Neuronal stem cell (in vitro differentiated cells): ENCODE results near the gene MYBPC2.

Experiments
- DNase-seq: peaks from one replicate; pipeline ENCODE4 v3.0.0-alpha.2; 2013; ENCODE audit warnings: low spot score
- H2AFZ ChIP-seq: one replicate; pipeline ENCODE4 v1.6.1; 2013; ENCODE audit warnings: mild to moderate bottlenecking, low read length, inconsistent platforms
- H2AK5ac ChIP-seq: 2 replicates; pipeline ENCODE4 v1.6.1; 2013; ENCODE audit warnings: low read depth, mild to moderate bottlenecking, inconsistent platforms, low read length, moderate library complexity, mixed read lengths
- H2BK120ac ChIP-seq: 2 replicates; pipeline ENCODE4 v1.6.1; 2013; ENCODE audit warnings: low read depth, mild to moderate bottlenecking, inconsistent platforms, low read length, moderate library complexity, mixed read lengths
- H2BK12ac ChIP-seq: one replicate; pipeline ENCODE4 v1.6.1; 2013; ENCODE audit warnings: low read length, inconsistent platforms
- H2BK15ac ChIP-seq: 2 replicates; pipeline ENCODE4 v1.6.1; 2013; ENCODE audit warnings: mild to moderate bottlenecking, low read length, inconsistent platforms, mixed read lengths
- H2BK5ac ChIP-seq: one replicate; pipeline ENCODE4 v1.6.1; 2013; ENCODE audit warnings: inconsistent platforms, mild to moderate bottlenecking, low read length, moderate library complexity
- H3K14ac ChIP-seq: one replicate; pipeline ENCODE4 v1.6.1; 2013; ENCODE audit warnings: low read length, inconsistent platforms
- H3K18ac ChIP-seq: 2 replicates; pipeline ENCODE4 v1.6.1; 2013; ENCODE audit warnings: low read length, inconsistent platforms
- H3K23ac ChIP-seq: 2 replicates; pipeline ENCODE4 v1.6.1; 2013; ENCODE audit warnings: low read depth, mild to moderate bottlenecking, mixed read lengths, low read length, inconsistent platforms; ENCODE audit not compliant: poor library complexity
- H3K27ac ChIP-seq: replicated peaks from 3 replicates; pipeline ENCODE4 v1.5.1; 2013; ENCODE audit warnings: low read length, inconsistent platforms
- H3K27me3 ChIP-seq, 3 experiments: 2 replicates each; pipeline ENCODE4 v1.6.1; 2013; ENCODE audit warnings: low read length in 3 of 3, mild to moderate bottlenecking in 2 of 3, inconsistent platforms in 1 of 3, low read depth in 1 of 3, mixed read lengths in 1 of 3, moderate library complexity in 1 of 3; ENCODE audit not compliant: control insufficient read depth in 3 of 3, insufficient read depth in 3 of 3
- H3K36me3 ChIP-seq, 2 donors: replicated peaks in 1 of 2; 2 replicates each; pipeline ENCODE4 v1.6.1; 2013; ENCODE audit warnings: low read length in 2 of 2; ENCODE audit not compliant: control insufficient read depth in 2 of 2, insufficient read depth in 2 of 2
- H3K4ac ChIP-seq: 2 replicates; pipeline ENCODE4 v1.6.1; 2013; ENCODE audit warnings: inconsistent platforms, mild to moderate bottlenecking, low read length, moderate library complexity
- H3K4me1 ChIP-seq, 2 donors: 1 replicate in 1 of 2; 2 replicates in 1 of 2; pipeline ENCODE4 v1.6.1; 2013; ENCODE audit warnings: low read length in 2 of 2, low read depth in 1 of 2; ENCODE audit not compliant: control insufficient read depth in 2 of 2, insufficient read depth in 1 of 2
- H3K4me2 ChIP-seq: one replicate; pipeline ENCODE4 v1.6.1; 2013; ENCODE audit warnings: mild to moderate bottlenecking, low read length, inconsistent platforms; ENCODE audit not compliant: insufficient read depth, poor library complexity, severe bottlenecking
- H3K4me3 ChIP-seq, 2 donors: 2 replicates each; pipeline ENCODE4 v1.5.1; 2013; ENCODE audit warnings: low read length in 2 of 2, mild to moderate bottlenecking in 2 of 2, inconsistent platforms in 1 of 2, moderate library complexity in 1 of 2
- H3K79me1 ChIP-seq: one replicate; pipeline ENCODE4 v1.6.1; 2013; ENCODE audit warnings: low read depth, mild to moderate bottlenecking, inconsistent platforms, low read length, moderate library complexity
- H3K9ac ChIP-seq: one replicate; pipeline ENCODE4 v1.6.1; 2013; ENCODE audit warnings: mild to moderate bottlenecking, low read depth, low read length, inconsistent platforms; ENCODE audit not compliant: poor library complexity
- H3K9me3 ChIP-seq, 2 donors: replicated peaks in 1 of 2; 2 replicates each; pipeline versions ENCODE3 to v1.6.1; 2013; ENCODE audit warnings: low read length in 2 of 2, mild to moderate bottlenecking in 2 of 2, inconsistent platforms in 1 of 2, low read depth in 1 of 2, mixed read lengths in 1 of 2, moderate library complexity in 1 of 2; ENCODE audit not compliant: control insufficient read depth in 2 of 2, insufficient read depth in 1 of 2
- H4K8ac ChIP-seq: one replicate; pipeline ENCODE4 v1.6.1; 2013; ENCODE audit warnings: low read depth, mild to moderate bottlenecking, inconsistent platforms, low read length, moderate library complexity
- H4K91ac ChIP-seq: one replicate; pipeline ENCODE4 v1.6.1; 2013; ENCODE audit warnings: low read length, low read depth, mild to moderate bottlenecking, inconsistent platforms; ENCODE audit not compliant: poor library complexity
- WGBS, 2 donors: extraction: QIAGEN DNeasy Blood & Tissue Kit; methylation state at CpG; one replicate each; pipeline ENCODE4 v1.1.7; 2013; ENCODE audit warnings: missing lambda C conversion rate in 2 of 2, mixed read lengths in 1 of 2; ENCODE audit not compliant: insufficient read length in 2 of 2, insufficient replicate concordance in 1 of 2; ENCODE audit errors: extremely low coverage in 2 of 2; 5-methylcytosine and 5-hydroxymethylcytosine counted together

MYBPC2 gene

DNA sequence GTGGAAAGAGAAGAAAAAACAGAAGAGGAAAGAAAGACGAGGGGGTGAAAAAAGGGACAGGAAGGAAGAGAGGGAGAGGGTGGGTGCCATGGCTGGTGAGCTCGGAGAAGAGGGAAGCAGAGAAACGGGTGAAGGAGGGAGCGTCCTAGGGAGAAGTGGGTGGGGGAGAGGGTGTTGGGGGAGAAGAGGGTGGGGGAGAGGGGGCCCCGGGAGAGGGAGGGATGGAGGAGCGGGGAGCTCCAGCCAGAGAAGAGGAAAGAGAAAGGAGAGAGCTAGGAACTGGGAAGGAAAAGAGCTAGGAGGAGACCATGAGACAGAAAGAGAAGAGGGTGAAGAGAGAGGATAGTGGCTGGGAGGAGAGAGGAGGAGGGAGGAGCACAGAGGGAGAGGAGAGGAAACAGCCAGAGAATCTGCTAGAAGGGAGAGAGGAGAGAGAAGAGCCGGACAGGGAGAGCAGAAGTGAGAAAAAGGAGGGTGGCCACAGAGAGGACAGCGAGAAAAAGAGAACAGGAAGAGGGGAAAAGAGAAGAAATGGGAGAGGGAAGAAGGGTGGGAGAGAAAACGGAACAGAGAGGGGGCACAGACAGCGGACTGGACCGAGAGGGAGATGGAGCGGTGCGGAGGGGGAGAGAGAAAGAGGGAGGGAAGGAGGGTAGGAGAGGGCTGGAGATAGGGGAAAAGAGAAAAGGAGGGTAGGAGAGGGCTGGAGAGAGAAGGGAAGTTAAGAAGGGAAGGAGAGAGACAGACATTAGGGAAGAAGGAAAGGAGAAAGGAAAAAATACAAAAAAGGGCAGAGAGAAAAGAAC lies 55.9 kb downstream of the MYBPC2 start:
- H2BK120ac ChIP-seq, result no peak overlapping the region
- H4K91ac ChIP-seq, result no peak overlapping the region
- H2AFZ ChIP-seq, result no peak overlapping the region
- H3K4me1 ChIP-seq, result peaks cover 20 to 21% of the 10 kb centered on the region in 2 donors
- peaks cover 0 to 55% (median 6%) of the 10 kb centered on the region in 3 experiments for H3K27me3 ChIP-seq
- H3K4ac ChIP-seq, result no peak overlapping the region
- peak overlapping the region; percentile 45 for H3K4me2 ChIP-seq
- H3K23ac ChIP-seq, result no peak overlapping the region
- peak overlapping the region; percentile 4 for H2AK5ac ChIP-seq
- no peaks in the 10 kb centered on the region for H3K79me1 ChIP-seq
- H2BK12ac ChIP-seq, result no peak overlapping the region
- no peak overlapping the region for H3K4me3 ChIP-seq
- peaks cover 16 to 27% of the 10 kb centered on the region in 2 donors for H3K9me3 ChIP-seq
- no peak overlapping the region for H3K9ac ChIP-seq
- peaks cover 0 to 6% of the 10 kb centered on the region in 2 donors for H3K36me3 ChIP-seq
- H2BK15ac ChIP-seq, result no peak overlapping the region
- H3K18ac ChIP-seq, result no peak overlapping the region
- H2BK5ac ChIP-seq, result peak overlapping the region; percentile 47
- no peak overlapping the region for H3K27ac ChIP-seq
- H4K8ac ChIP-seq, result no peak overlapping the region
- DNase-seq, result no peak
- no CpG with 5 or more reads among the region's 13 CpGs for WGBS, 2 donors
- H3K14ac ChIP-seq, result no peak overlapping the region

DNA sequence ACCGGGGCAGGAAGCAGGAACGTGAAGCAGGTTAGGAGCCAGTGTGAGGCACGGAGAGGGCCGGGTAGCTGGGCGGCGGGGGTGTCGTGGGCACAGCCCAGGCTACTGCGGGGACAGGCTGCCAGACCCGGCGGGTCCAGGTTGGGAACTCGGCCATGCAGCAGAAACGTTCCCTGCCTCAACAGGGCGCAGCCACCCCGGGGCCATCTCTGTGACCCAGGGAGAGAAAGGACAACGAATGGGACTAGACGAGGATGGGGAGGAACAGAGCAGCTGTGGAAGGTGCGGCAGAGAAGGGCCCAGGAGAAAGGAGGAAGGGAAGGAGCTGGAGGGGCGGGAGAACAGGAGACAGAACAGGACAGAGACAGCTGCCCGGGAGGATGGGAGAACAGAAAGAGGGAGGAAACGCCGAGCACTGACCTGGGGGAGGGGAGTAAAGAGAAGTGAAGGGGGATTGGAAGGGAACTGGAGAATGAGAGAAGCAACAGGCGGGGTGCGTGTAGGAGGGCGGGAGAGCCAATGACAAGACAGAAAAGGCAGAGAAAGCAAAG lies 56.8 kb downstream of the MYBPC2 start:
- peak overlapping the region; percentile 47 for H2BK5ac ChIP-seq
- no peak for DNase-seq
- peak overlapping the region; percentile 92 for H3K23ac ChIP-seq
- H3K4ac ChIP-seq, result no peak overlapping the region
- no peak overlapping the region for H3K14ac ChIP-seq
- peak overlapping the region in 1 of 2 donors; percentile 40 for H3K4me3 ChIP-seq
- H3K18ac ChIP-seq, result peak overlapping the region; percentile 92
- peak overlapping the region; percentile 73 for H3K9ac ChIP-seq
- H2AK5ac ChIP-seq, result peak overlapping the region; percentile 4
- no peak overlapping the region for H4K91ac ChIP-seq
- WGBS, 2 donors, result no CpG with 5 or more reads among the region's 24 CpGs
- H3K36me3 ChIP-seq, result peaks cover 0 to 3% of the 10 kb centered on the region in 2 donors
- no peak overlapping the region for H4K8ac ChIP-seq
- peak overlapping the region; percentile 45 for H3K4me2 ChIP-seq
- peaks cover 16 to 27% of the 10 kb centered on the region in 2 donors for H3K9me3 ChIP-seq
- peaks cover 20 to 21% of the 10 kb centered on the region in 2 donors for H3K4me1 ChIP-seq
- peaks cover 0 to 59% (median 6%) of the 10 kb centered on the region in 3 experiments for H3K27me3 ChIP-seq
- H3K79me1 ChIP-seq, result no peaks in the 10 kb centered on the region
- H2AFZ ChIP-seq, result peak overlapping the region; percentile 53
- H2BK120ac ChIP-seq, result no peak overlapping the region
- H3K27ac ChIP-seq, result no peak overlapping the region
- H2BK12ac ChIP-seq, result no peak overlapping the region
- H2BK15ac ChIP-seq, result no peak overlapping the region

- Histone ChIP-seq H2BK15ac (no peak overlapping the region), H3K9ac (peak overlapping the region; percentile 76), H3K36me3 (peaks cover 0 to 3% of the 10 kb centered on the region in 2 donors), H3K23ac (no peak overlapping the region), H2BK120ac (no peak overlapping the region), H2AFZ (no peak overlapping the region), H4K91ac (no peak overlapping the region), H3K4me2 (peak overlapping the region; percentile 55), H3K4me3 (peak overlapping the region in 1 of 2 donors; percentile 37), H2AK5ac (peak overlapping the region; percentile 77), H3K14ac (no peak overlapping the region), H4K8ac (no peak overlapping the region), H2BK12ac (peak overlapping the region; percentile 80), H2BK5ac (peak overlapping the region; percentile 10), H3K27ac (peak overlapping the region; percentile 35), H3K79me1 (no peaks in the 10 kb centered on the region), H3K4me1 (peaks cover 20 to 21% of the 10 kb centered on the region in 2 donors), H3K4ac (no peak overlapping the region), H3K18ac (peak overlapping the region; percentile 4), H3K27me3 (peaks cover 0 to 68% (median 6%) of the 10 kb centered on the region in 3 experiments), H3K9me3 (peaks cover 14 to 24% of the 10 kb centered on the region in 2 donors)
- DNase-seq, result no peak
- no CpG with 5 or more reads among the region's 18 CpGs for WGBS, 2 donors
Measured at GRCh38 chr19:50490411-50490811, 57.7 kb downstream of the MYBPC2 start.

- Histone ChIP-seq H2BK12ac (no peak overlapping the region), H2BK5ac (no peak overlapping the region), H2BK15ac (no peak overlapping the region), H3K79me1 (no peaks in the 10 kb centered on the region), H3K4me1 (peaks cover 20 to 21% of the 10 kb centered on the region in 2 donors), H3K23ac (no peak overlapping the region), H3K36me3 (no peaks in the 10 kb centered on the region), H3K9ac (no peak overlapping the region), H3K4me2 (peak overlapping the region; percentile 47), H3K14ac (no peak overlapping the region), H3K18ac (peak overlapping the region; percentile 36), H3K27ac (no peak overlapping the region), H2AK5ac (no peak overlapping the region), H2BK120ac (no peak overlapping the region), H3K27me3 (peaks cover 0 to 68% (median 6%) of the 10 kb centered on the region in 3 experiments), H3K4ac (no peak overlapping the region), H4K8ac (no peak overlapping the region), H3K4me3 (peak overlapping the region in 1 of 2 donors; percentile 70), H2AFZ (peak overlapping the region; percentile 43), H3K9me3 (peaks cover 11 to 19% of the 10 kb centered on the region in 2 donors), H4K91ac (peak overlapping the region; percentile 47)
- no peak for DNase-seq
- no CpG with 5 or more reads among the region's 26 CpGs for WGBS, 2 donors
Measured at GRCh38 chr19:50490991-50491472, 58.3 kb downstream of the MYBPC2 start.
